Suppressor macrophage treated with lipopolysaccharide for 1 hour (primary cell): ENCODE measurements around the gene TTLL3.

Experiments
- DNase-seq, 3 donors: peaks; one replicate each; pipeline ENCODE4 v3.0.0-alpha.2; 2020 to 2022

Gene TTLL3

GRCh38 chr3:9781978-9782603 is 28.0 kb upstream of the TTLL3 start:
- DNase-seq, result no peak

GRCh38 chr3:9782770-9783169 is 27.3 kb upstream of the TTLL3 start:
- no peak for DNase-seq

GRCh38 chr3:9783954-9784353 is 26.1 kb upstream of the TTLL3 start:
- DNase-seq, result no peak

- no peak for DNase-seq
Observed at GRCh38 chr3:9784965-9785364, 25.1 kb upstream of the TTLL3 start.

GRCh38 chr3:9785602-9786001 is 24.5 kb upstream of the TTLL3 start:
- no peak for DNase-seq

- no peak for DNase-seq
Observed at GRCh38 chr3:9786209-9786739, 23.8 kb upstream of the TTLL3 start.

GRCh38 chr3:9786825-9787669 is 23.0 kb upstream of the TTLL3 start:
- DNase-seq, result peak in 1 of 3 donors; percentile 37

GRCh38 chr3:9787714-9788113 is 22.3 kb upstream of the TTLL3 start:
- no peak for DNase-seq

- DNase-seq, result no peak
Observed at GRCh38 chr3:9791127-9791526, 18.9 kb upstream of the TTLL3 start.

- DNase-seq, result no peak
Observed at GRCh38 chr3:9791790-9792404, 18.2 kb upstream of the TTLL3 start.

GRCh38 chr3:9792405-9793160 is 17.5 kb upstream of the TTLL3 start, which contains the start of the genes ARPC4 and TADA3:
Gene ARPC4 (plus strand): TSS chr3:9793082. CDS start chr3:9793122, 40 bp downstream.
Gene TADA3 (minus strand): TSS chr3:9792473. CDS start chr3:9791466, 1,007 bp downstream.
- DNase-seq, result peak; percentile 95 to 96 (median 96)

GRCh38 chr3:9793161-9793781 is 16.8 kb upstream of the TTLL3 start:
- DNase-seq, result peak; percentile 63 to 73 (median 66)

- no peak for DNase-seq
Observed at GRCh38 chr3:9794400-9794799, 15.7 kb upstream of the TTLL3 start.

- peak; percentile 78 to 88 (median 85) for DNase-seq
Observed at GRCh38 chr3:9795207-9795606, 14.9 kb upstream of the TTLL3 start.

- no peak for DNase-seq
Observed at GRCh38 chr3:9797196-9797945, 12.7 kb upstream of the TTLL3 start.

- no peak for DNase-seq
Observed at GRCh38 chr3:9800529-9800928, 9.5 kb upstream of the TTLL3 start.

- no peak for DNase-seq
Observed at GRCh38 chr3:9803494-9803893, 6.6 kb upstream of the TTLL3 start.

GRCh38 chr3:9804996-9805395 is 5.1 kb upstream of the TTLL3 start:
- no peak for DNase-seq

- DNase-seq, result no peak
Observed at GRCh38 chr3:9806137-9806536, 3.9 kb upstream of the TTLL3 start.

- no peak for DNase-seq
Observed at GRCh38 chr3:9806688-9807589, 3.1 kb upstream of the TTLL3 start.
